ENCODE data around the gene DRC1. TPM values are rescaled to one million over a fixed set of nuclear protein-coding genes. Genes with fewer than 3 reads are reported as not detected.

The DRC1 gene
- total and polyA plus RNA-seq, 2 of the 4 experiments (the other 2 are of a cell fraction): 0.18 TPM; not detected in 1

DNA sequence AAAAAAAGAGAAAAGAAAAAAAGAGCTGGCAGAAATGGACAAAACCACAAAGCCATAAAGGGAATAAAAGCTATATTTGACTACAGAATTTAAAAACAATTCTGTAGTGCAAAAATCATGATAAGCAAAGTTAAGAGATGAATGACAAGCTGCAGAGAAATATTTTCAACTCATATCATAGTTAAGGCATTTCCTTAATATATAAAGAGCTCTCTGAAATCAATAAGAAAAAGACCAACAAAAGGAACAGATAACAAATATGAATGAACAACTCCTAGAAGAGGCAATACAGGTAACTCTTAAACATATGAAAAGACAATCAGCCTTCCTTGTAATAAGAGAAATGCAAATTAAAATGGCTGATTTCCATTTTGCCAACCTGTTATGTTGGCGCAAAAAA lies 50.0 kb downstream of the DRC1 start:
- no peak overlapping the region for H2BK5ac ChIP-seq (ENCODE audit: low read depth, low read length, poor library complexity, severe bottlenecking)
- no peak overlapping the region for H3K23ac ChIP-seq (ENCODE audit: low read depth, low read length)
- H2BK20ac ChIP-seq (ENCODE audit: low read depth, low read length): no peak overlapping the region
- H3K79me1 ChIP-seq (ENCODE audit: low read depth in 1 of 2, low read length in 2 of 2): no peaks in the 10 kb centered on the region
- TF ChIP-seq NFE2L2 (IDR thresholded peaks at IDR 0.05; ENCODE audit: low read depth, low read length) (no peak), RAD21 (IDR thresholded peaks at IDR 0.05; ENCODE audit: low read length) (no peak), POLR2A (IDR thresholded peaks at IDR 0.05; ENCODE audit: low read depth, low read length) (no peak), MAZ (IDR thresholded peaks at IDR 0.05; ENCODE audit: borderline replicate concordance, low read depth, low read length) (no peak), CEBPB (IDR thresholded peaks at IDR 0.05; ENCODE audit: low read depth, low read length) (no peak), SMC3 (IDR thresholded peaks at IDR 0.05; ENCODE audit: low read depth, low read length) (no peak), FOS (IDR thresholded peaks at IDR 0.05; ENCODE audit: low read depth, low read length) (no peak), RFX5 (IDR thresholded peaks at IDR 0.05; ENCODE audit: low read depth, low read length) (no peak), RCOR1 (IDR thresholded peaks at IDR 0.05; ENCODE audit: insufficient replicate concordance, low read length) (no peak), CHD1 (IDR thresholded peaks at IDR 0.05; ENCODE audit: low read depth, low read length) (no peak), BHLHE40 (IDR thresholded peaks at IDR 0.05; ENCODE audit: low read depth, low read length) (no peak), MAFK (IDR thresholded peaks at IDR 0.05; ENCODE audit: low read depth, low read length) (no peak), MXI1 (IDR thresholded peaks at IDR 0.05; ENCODE audit: borderline replicate concordance, low read depth, low read length) (no peak)
- TF ChIP-seq, protein P1, sequence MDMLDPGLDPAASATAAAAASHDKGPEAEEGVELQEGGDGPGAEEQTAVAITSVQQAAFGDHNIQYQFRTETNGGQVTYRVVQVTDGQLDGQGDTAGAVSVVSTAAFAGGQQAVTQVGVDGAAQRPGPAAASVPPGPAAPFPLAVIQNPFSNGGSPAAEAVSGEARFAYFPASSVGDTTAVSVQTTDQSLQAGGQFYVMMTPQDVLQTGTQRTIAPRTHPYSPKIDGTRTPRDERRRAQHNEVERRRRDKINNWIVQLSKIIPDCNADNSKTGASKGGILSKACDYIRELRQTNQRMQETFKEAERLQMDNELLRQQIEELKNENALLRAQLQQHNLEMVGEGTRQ (IDR thresholded peaks at IDR 0.05; ENCODE audit: low read depth, low read length): no peak
- TF ChIP-seq, protein P2, sequence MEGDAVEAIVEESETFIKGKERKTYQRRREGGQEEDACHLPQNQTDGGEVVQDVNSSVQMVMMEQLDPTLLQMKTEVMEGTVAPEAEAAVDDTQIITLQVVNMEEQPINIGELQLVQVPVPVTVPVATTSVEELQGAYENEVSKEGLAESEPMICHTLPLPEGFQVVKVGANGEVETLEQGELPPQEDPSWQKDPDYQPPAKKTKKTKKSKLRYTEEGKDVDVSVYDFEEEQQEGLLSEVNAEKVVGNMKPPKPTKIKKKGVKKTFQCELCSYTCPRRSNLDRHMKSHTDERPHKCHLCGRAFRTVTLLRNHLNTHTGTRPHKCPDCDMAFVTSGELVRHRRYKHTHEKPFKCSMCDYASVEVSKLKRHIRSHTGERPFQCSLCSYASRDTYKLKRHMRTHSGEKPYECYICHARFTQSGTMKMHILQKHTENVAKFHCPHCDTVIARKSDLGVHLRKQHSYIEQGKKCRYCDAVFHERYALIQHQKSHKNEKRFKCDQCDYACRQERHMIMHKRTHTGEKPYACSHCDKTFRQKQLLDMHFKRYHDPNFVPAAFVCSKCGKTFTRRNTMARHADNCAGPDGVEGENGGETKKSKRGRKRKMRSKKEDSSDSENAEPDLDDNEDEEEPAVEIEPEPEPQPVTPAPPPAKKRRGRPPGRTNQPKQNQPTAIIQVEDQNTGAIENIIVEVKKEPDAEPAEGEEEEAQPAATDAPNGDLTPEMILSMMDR (conservative IDR thresholded peaks at IDR 0.05; ENCODE audit: low read depth, low read length): no peak
- TF ChIP-seq, protein P3, sequence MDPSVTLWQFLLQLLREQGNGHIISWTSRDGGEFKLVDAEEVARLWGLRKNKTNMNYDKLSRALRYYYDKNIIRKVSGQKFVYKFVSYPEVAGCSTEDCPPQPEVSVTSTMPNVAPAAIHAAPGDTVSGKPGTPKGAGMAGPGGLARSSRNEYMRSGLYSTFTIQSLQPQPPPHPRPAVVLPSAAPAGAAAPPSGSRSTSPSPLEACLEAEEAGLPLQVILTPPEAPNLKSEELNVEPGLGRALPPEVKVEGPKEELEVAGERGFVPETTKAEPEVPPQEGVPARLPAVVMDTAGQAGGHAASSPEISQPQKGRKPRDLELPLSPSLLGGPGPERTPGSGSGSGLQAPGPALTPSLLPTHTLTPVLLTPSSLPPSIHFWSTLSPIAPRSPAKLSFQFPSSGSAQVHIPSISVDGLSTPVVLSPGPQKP (IDR thresholded peaks at IDR 0.05; ENCODE audit: borderline replicate concordance, low read depth, low read length): no peak
- H3K4ac ChIP-seq (ENCODE audit: low read depth, low read length): no peak overlapping the region
- no peak overlapping the region for H4K8ac ChIP-seq (ENCODE audit: low read depth in 2 of 2, low read length in 2 of 2)
- H3K27ac ChIP-seq (ENCODE audit: insufficient read depth, low read length): no peak overlapping the region
- H3K36me3 ChIP-seq (ENCODE audit: control insufficient read depth, insufficient read depth, low read length): no peaks in the 10 kb centered on the region
- H2BK15ac ChIP-seq (ENCODE audit: low read depth, low read length): no peak overlapping the region
- POLR2A ChIA-PET (ENCODE audit: unreplicated experiment): no interaction called here
- no peak overlapping the region for H2AK5ac ChIP-seq (ENCODE audit: low read depth, low read length)
- BruUV-seq (replicated peaks): no TSS peak
- no peak overlapping the region for H3K18ac ChIP-seq (ENCODE audit: low read depth, low read length)
- WGBS, 2 experiments (ENCODE audit: extremely low coverage in 2 of 2, insufficient read length in 1 of 2): no CpG with 5 or more reads among the region's 1 CpG
- H3K56ac ChIP-seq (ENCODE audit: extremely low read depth, insufficient read depth, low read length): no peak overlapping the region
- no peak overlapping the region for H4K5ac ChIP-seq (ENCODE audit: low read depth, low read length)
- no peak overlapping the region for H3K4me3 ChIP-seq (ENCODE audit: insufficient read depth, low read depth, low read length)
- H3K9me3 ChIP-seq (ENCODE audit: control insufficient read depth, insufficient read depth, low read length): no peaks in the 10 kb centered on the region
- in situ Hi-C loops (cut with MboI; ENCODE audit: low sequenced_read_pairs): no loop called here
- H3K9me1 ChIP-seq (ENCODE audit: insufficient read depth, low read length): no peaks in the 10 kb centered on the region
- H3K14ac ChIP-seq (replicated peaks; ENCODE audit: low read depth, low read length): no peak overlapping the region
- intact Hi-C loops (cut with micrococcal nuclease): no loop called here
- dilution Hi-C loops (cut with HindIII; ENCODE audit: low sequenced_read_pairs, unreplicated experiment): no loop called here
- no peak overlapping the region for H4K91ac ChIP-seq (ENCODE audit: insufficient read depth, low read depth, low read length)
- H3K4me1 ChIP-seq (ENCODE audit: control insufficient read depth, insufficient read depth, low read length): no peaks in the 10 kb centered on the region
- DNase-seq: no peak
- no peak overlapping the region for H2AK9ac ChIP-seq (replicated peaks; ENCODE audit: low read depth, low read length, poor library complexity)
- ATAC-seq (ENCODE audit: low read depth): no peak
- H2BK120ac ChIP-seq (ENCODE audit: low read depth, low read length): no peak overlapping the region
- H3K9ac ChIP-seq (ENCODE audit: low read depth, low read length): no peak overlapping the region
- H4K20me1 ChIP-seq (ENCODE audit: insufficient read depth, low read length): no peaks in the 10 kb centered on the region
- no peak overlapping the region for H3K4me2 ChIP-seq (ENCODE audit: low read depth, low read length)
- no peak overlapping the region for H2AFZ ChIP-seq (replicated peaks; ENCODE audit: low read length, poor library complexity)
- CTCF ChIA-PET: no interaction called here
- peaks cover 35% of the 10 kb centered on the region for H3K27me3 ChIP-seq (ENCODE audit: control insufficient read depth, insufficient read depth, low read length)
